HepG2 (cell line): ENCODE measurements around the gene GAPDH. TPM values are rescaled to one million over a fixed set of nuclear protein-coding genes. Genes with fewer than 3 reads are reported as not detected.

ENCODE experiments used
- CBX1 ChIP-seq: IDR thresholded peaks from one replicate; pipeline ENCODE4 v1.6.1; 2016; ENCODE audit warnings: antibody characterized with exemption, low read depth
- DNMT3B ChIP-seq: conservative IDR thresholded peaks from 2 replicates; pipeline ENCODE4 v1.6.1; 2016; ENCODE audit warnings: missing biosample characterization, control low read depth
- GTF2F1 ChIP-seq: fragments of 150-350 bp; IDR thresholded peaks from 2 replicates; pipeline ENCODE4 v1.6.1; 2014; ENCODE audit warnings: low read length
- HDAC2 ChIP-seq: sonication (generic); formaldehyde crosslinking; IDR thresholded peaks from 2 replicates; pipeline ENCODE4 v1.4.0; 2020; ENCODE audit warnings: missing genetic modification reagents
- HIC2 ChIP-seq: sonication (generic); formaldehyde crosslinking; IDR thresholded peaks from 2 replicates; pipeline ENCODE4 v1.9.0; 2022; ENCODE audit warnings: low read depth, missing genetic modification reagents
- IKZF4 ChIP-seq: sonication (generic); formaldehyde crosslinking; IDR thresholded peaks from 2 replicates; pipeline ENCODE4 v1.5.1; 2020; ENCODE audit warnings: borderline replicate concordance, mild to moderate bottlenecking, low read depth, missing genetic modification reagents; ENCODE audit errors: not compliant biosample characterization
- MAFF ChIP-seq: IDR thresholded peaks from 2 replicates; pipeline ENCODE4 v1.6.1; 2011; ENCODE audit warnings: low read depth, low read length, improper control_type of control experiment
- MAX ChIP-seq: IDR thresholded peaks from 2 replicates; pipeline ENCODE4 v1.6.1; 2012; ENCODE audit warnings: inconsistent platforms
- NCOA5 ChIP-seq: sonication (generic); formaldehyde crosslinking; IDR thresholded peaks from 2 replicates; pipeline ENCODE4 v1.4.0; 2020; ENCODE audit warnings: missing genetic modification reagents
- NFIC ChIP-seq: IDR thresholded peaks from 2 replicates; pipeline ENCODE4 v1.6.1; 2012; ENCODE audit warnings: mild to moderate bottlenecking, low read length, inconsistent platforms
- PTBP1 ChIP-seq: fragments of 200-400 bp; formaldehyde crosslinking; IDR thresholded peaks from 2 replicates; pipeline ENCODE4 v1.6.1; 2018; ENCODE audit warnings: low read length, low read depth; ENCODE audit not compliant: poor library complexity, severe bottlenecking
- RBM22 ChIP-seq: fragments of 200-400 bp; formaldehyde crosslinking; optimal IDR thresholded peaks from 2 replicates; pipeline ENCODE3; 2017; ENCODE audit warnings: mild to moderate bottlenecking, low read length, moderate library complexity
- REXO4 ChIP-seq: sonication (generic); formaldehyde crosslinking; IDR thresholded peaks from 2 replicates; pipeline ENCODE4 v1.8.0; 2022; ENCODE audit warnings: missing genetic modification reagents, mild to moderate bottlenecking, borderline replicate concordance
- SNAPC2 ChIP-seq: sonication (generic); formaldehyde crosslinking; IDR thresholded peaks from 2 replicates; pipeline ENCODE4 v1.8.1; 2022; ENCODE audit warnings: mild to moderate bottlenecking, missing genetic modification reagents
- SOX13 ChIP-seq, 3 experiments: fragments of 450-650 bp in 1 of 3; sonication (generic) in 1 of 3; formaldehyde crosslinking in 1 of 3; IDR thresholded peaks in 2 of 3; conservative IDR thresholded peaks in 1 of 3; 2 replicates each; pipeline versions ENCODE4 v1.5.0 to v1.6.1; 2016 to 2020; ENCODE audit warnings: antibody characterized with exemption in 1 of 3, mild to moderate bottlenecking in 1 of 3, missing compliant biosample characterization in 1 of 3, missing genetic modification reagents in 1 of 3, moderate library complexity in 1 of 3
- TRIM24 ChIP-seq: sonication (generic); formaldehyde crosslinking; IDR thresholded peaks from 2 replicates; pipeline ENCODE4 v1.8.0; 2022; ENCODE audit warnings: mild to moderate bottlenecking, missing genetic modification reagents
- UBTF ChIP-seq: sonication (generic); formaldehyde crosslinking; IDR thresholded peaks from 2 replicates; pipeline ENCODE4 v1.4.0; 2020; ENCODE audit warnings: mild to moderate bottlenecking, missing genetic modification reagents
- ZBTB38 ChIP-seq: sonication (generic); formaldehyde crosslinking; IDR thresholded peaks from 2 replicates; pipeline ENCODE4 v1.5.1; 2020; ENCODE audit warnings: mild to moderate bottlenecking, missing genetic modification reagents
- ZC3H4 ChIP-seq: sonication (generic); formaldehyde crosslinking; IDR thresholded peaks from 2 replicates; pipeline ENCODE4 v1.4.0; 2020; ENCODE audit warnings: missing genetic modification reagents, borderline replicate concordance
- ZNF17 ChIP-seq: sonication (generic); formaldehyde crosslinking; IDR thresholded peaks from 2 replicates; pipeline ENCODE4 v1.5.0; 2020; ENCODE audit warnings: mild to moderate bottlenecking, missing genetic modification reagents
- ZNF335 ChIP-seq: sonication (generic); formaldehyde crosslinking; IDR thresholded peaks from 2 replicates; pipeline ENCODE4 v1.4.0; 2020; ENCODE audit warnings: missing genetic modification reagents
- ZNF501 ChIP-seq: sonication (generic); formaldehyde crosslinking; IDR thresholded peaks from 2 replicates; pipeline ENCODE4 v1.5.1; 2020; ENCODE audit warnings: mild to moderate bottlenecking, moderate library complexity, missing genetic modification reagents
- ZNF607 ChIP-seq: sonication (generic); formaldehyde crosslinking; IDR thresholded peaks from 2 replicates; pipeline ENCODE4 v1.5.1; 2020; ENCODE audit warnings: missing genetic modification reagents, mild to moderate bottlenecking, borderline replicate concordance
- ZNF614 ChIP-seq: IDR thresholded peaks from 2 replicates; pipeline ENCODE4 v1.6.1; 2018; ENCODE audit warnings: missing biosample characterization, missing genetic modification reagents, inconsistent platforms, borderline replicate concordance
- ZNF652 ChIP-seq: IDR thresholded peaks from 2 replicates; pipeline ENCODE4 v1.6.1; 2016; ENCODE audit warnings: low read depth, borderline replicate concordance
- ZNF761 ChIP-seq: sonication (generic); formaldehyde crosslinking; conservative IDR thresholded peaks from 2 replicates; pipeline ENCODE4 v1.4.0; 2020; ENCODE audit warnings: mild to moderate bottlenecking, missing genetic modification reagents
- ZNF878 ChIP-seq: sonication (generic); formaldehyde crosslinking; IDR thresholded peaks from 2 replicates; pipeline ENCODE4 v1.8.1; 2023; ENCODE audit warnings: mild to moderate bottlenecking, missing genetic modification reagents, moderate library complexity
- polyA plus RNA-seq, 8 experiments: library from polyadenylated mRNA; depleted of rRNA in 3 of 8; stranded (reverse) in 7 of 8; unstranded in 1 of 8; fragments of >200 nt; fragmentation: Illumina TruSeq in 4 of 8; extraction: Trizol in 4 of 8; gene quantifications; 2 replicates each; pipeline versions ENCODE4 v1.2.1 to v1.2.3, GENCODE V29; 2011 to 2016; ENCODE audit warnings: low read depth in 4 of 8, missing spikeins in 1 of 8, mixed read lengths in 1 of 8; ENCODE audit not compliant: insufficient read depth in 1 of 8
- total RNA-seq, 5 experiments: library from RNA; depleted of rRNA; stranded (reverse); fragments of >200 nt; fragmentation: Illumina TruSeq; extraction: Trizol; gene quantifications; 2 replicates each; pipeline ENCODE4 v1.2.3, GENCODE V29; 2016; ENCODE audit warnings: low read depth in 1 of 5

The GAPDH gene
- total and polyA plus RNA-seq, 2 of the 13 experiments (the other 11 are each of a cell fraction or from before 2014, with no cell fraction given) = 3,038 to 12,722 TPM

- TF ChIP-seq MAX = 0 out of 2 replicates have a peak, but pooled peaks have one; percentile 10
- no peak; the same call in 1 of the 2 replicates for TF ChIP-seq NFIC
- TF ChIP-seq SOX13 (IDR thresholded peaks at IDR 0.05) = 0 out of 2 replicates have a peak, but pooled peaks have one; percentile 7
- no peak for TF ChIP-seq SOX13 (CRISPR knock-in tag; conservative IDR thresholded peaks at IDR 0.05 in 1 of 2, IDR thresholded peaks at IDR 0.05 in 1 of 2)
- TF ChIP-seq DNMT3B (CRISPR knock-in tag) = no peak
- no peak; the same call in 1 of the 2 replicates for TF ChIP-seq HDAC2 (CRISPR knock-in tag)
- TF ChIP-seq MAFF = no peak
- TF ChIP-seq HIC2 (CRISPR knock-in tag) = 0 out of 2 replicates have a peak, but pooled peaks have one; percentile 49
- TF ChIP-seq TRIM24 (CRISPR knock-in tag) = no peak
- no peak for TF ChIP-seq UBTF (CRISPR knock-in tag)
- TF ChIP-seq RBM22 = peak; percentile 96
- no peak for TF ChIP-seq CBX1
- no peak for TF ChIP-seq ZNF652 (CRISPR knock-in tag)
- TF ChIP-seq NCOA5 = no peak
- TF ChIP-seq ZNF607 (CRISPR knock-in tag) = peak; percentile 75; the same call in 1 of the 2 replicates
- no peak for TF ChIP-seq PTBP1
- no peak for TF ChIP-seq REXO4 (CRISPR knock-in tag)
- TF ChIP-seq IKZF4 = no peak
- no peak for TF ChIP-seq GTF2F1
- no peak for TF ChIP-seq ZNF761
- TF ChIP-seq ZNF501 (CRISPR knock-in tag) = peak; percentile 65
- no peak for TF ChIP-seq ZNF614 (CRISPR knock-in tag)
- TF ChIP-seq ZNF878 (CRISPR knock-in tag) = no peak
- peak; percentile 58; the same call in 1 of the 2 replicates for TF ChIP-seq ZC3H4 (CRISPR knock-in tag)
- TF ChIP-seq ZBTB38 (CRISPR knock-in tag) = peak; percentile 93
- TF ChIP-seq ZNF335 = no peak
- no peak for TF ChIP-seq ZNF17 (CRISPR knock-in tag)
- TF ChIP-seq SNAPC2 (CRISPR knock-in tag) = 0 out of 2 replicates have a peak, but pooled peaks have one; percentile 25
Observed at GRCh38 chr12:6538420-6539313, 4.3 kb downstream of the GAPDH start (continued).
